Uterus (tissue), 4 donors: ENCODE results near the gene PTDSS2. TPM values are rescaled to one million over a fixed set of nuclear protein-coding genes. Genes with fewer than 3 reads are reported as not detected.

ENCODE experiments used
- DNase-seq, 2 donors: peaks; one replicate each; pipeline ENCODE4 v3.0.0-alpha.2; 2019 to 2020
- H3K27ac ChIP-seq, 2 donors: fragments of 200-600 bp; sonication (generic); 1 replicate in 1 of 2; 2 replicates in 1 of 2; pipeline ENCODE4 v1.5.1; 2016 to 2018
- H3K27me3 ChIP-seq, 2 donors: fragments of 200-600 bp; sonication (generic); one replicate each; pipeline ENCODE4 v1.5.1; 2018 to 2019; ENCODE audit warnings: control low read depth in 1 of 2
- H3K36me3 ChIP-seq, 2 donors: fragments of 200-600 bp; sonication (generic); one replicate each; pipeline ENCODE4 v1.5.1; 2019; ENCODE audit warnings: control low read depth in 1 of 2
- H3K4me1 ChIP-seq, 2 donors: fragments of 200-600 bp; sonication (generic); one replicate each; pipeline ENCODE4 v1.5.1; 2018 to 2019; ENCODE audit warnings: control low read depth in 1 of 2
- H3K4me3 ChIP-seq, 2 donors: fragments of 200-600 bp; sonication (generic); 1 replicate in 1 of 2; 2 replicates in 1 of 2; pipeline ENCODE4 v1.5.1; 2018 to 2019; ENCODE audit warnings: mild to moderate bottlenecking in 1 of 2
- H3K9me3 ChIP-seq, 2 donors: fragments of 200-600 bp; sonication (generic); one replicate each; pipeline ENCODE4 v1.5.1; 2019; ENCODE audit warnings: control low read depth in 1 of 2
- POLR2A ChIP-seq, 2 donors: fragments of 450-650 bp; IDR thresholded peaks; one replicate each; pipeline ENCODE4 v1.6.1; 2016; ENCODE audit warnings: antibody characterized with exemption in 2 of 2, mild to moderate bottlenecking in 1 of 2, moderate library complexity in 1 of 2
- intact Hi-C: fragments of 100-400 bp; cut with DNase I; formaldehyde crosslinking; loops from one replicate; pipeline ENCODE4 v1.15.1; 2023; ENCODE audit warnings: low total_unique reads
- total RNA-seq, 4 donors: library from RNA; depleted of rRNA in 3 of 4; stranded (reverse); fragments of >200 nt in 3 of 4; gene quantifications; one replicate each; pipeline versions ENCODE4 v1.1.0 to v1.2.4, GENCODE V29; 2014 to 2023
- TF ChIP-seq, protein P1 (sequence below), 4 experiments: fragments of 200-600 bp in 2 of 4; fragments of 450-650 bp in 2 of 4; sonication (generic) in 2 of 4; IDR thresholded peaks; one replicate each; pipeline ENCODE4 v1.5.1; 2016 to 2019; ENCODE audit warnings: antibody characterized with exemption in 4 of 4, mild to moderate bottlenecking in 2 of 4, moderate library complexity in 1 of 4
- donor health status: DM: yes; HTN: yes; CAD: no.

The PTDSS2 gene
- total RNA-seq, 4 donors from 2014 or later, result 20.7 to 43.7 (median 22.8) TPM

DNA sequence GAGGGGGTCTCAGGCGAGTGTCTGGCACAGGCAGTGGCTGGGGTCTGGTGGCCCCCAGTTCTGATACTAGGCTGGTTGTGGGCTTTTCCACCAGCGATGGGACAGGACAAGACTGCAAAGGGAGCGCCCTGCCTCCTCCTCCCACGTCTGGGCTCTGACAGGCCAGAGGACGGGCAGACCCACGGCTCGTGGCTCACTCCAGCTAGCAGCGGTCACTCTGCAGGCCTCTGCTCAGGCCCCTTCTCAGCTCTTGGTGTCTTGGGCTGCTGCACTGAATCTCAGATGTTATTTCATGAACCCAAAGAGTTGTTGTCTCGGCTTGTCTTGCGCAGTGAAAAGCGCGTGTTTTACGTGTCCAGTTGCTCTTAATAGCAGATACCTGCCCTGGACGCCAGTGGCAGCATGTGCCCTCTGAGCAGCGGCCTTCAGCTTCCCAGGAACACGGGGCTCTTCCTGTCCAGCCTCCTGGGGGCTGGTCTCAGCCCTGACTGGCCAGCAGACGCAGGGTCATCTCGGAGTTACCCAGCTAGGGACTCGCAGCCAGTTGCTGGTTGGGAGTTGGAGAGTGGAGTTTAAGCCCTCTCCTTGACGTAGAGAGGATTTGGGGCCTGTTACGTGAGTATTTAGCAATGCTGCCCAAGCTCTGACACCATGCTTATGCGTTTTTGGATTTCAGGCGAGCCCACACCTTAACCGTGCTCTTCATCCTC lies 9.6 kb downstream of the PTDSS2 start:
- TF ChIP-seq, protein P1, sequence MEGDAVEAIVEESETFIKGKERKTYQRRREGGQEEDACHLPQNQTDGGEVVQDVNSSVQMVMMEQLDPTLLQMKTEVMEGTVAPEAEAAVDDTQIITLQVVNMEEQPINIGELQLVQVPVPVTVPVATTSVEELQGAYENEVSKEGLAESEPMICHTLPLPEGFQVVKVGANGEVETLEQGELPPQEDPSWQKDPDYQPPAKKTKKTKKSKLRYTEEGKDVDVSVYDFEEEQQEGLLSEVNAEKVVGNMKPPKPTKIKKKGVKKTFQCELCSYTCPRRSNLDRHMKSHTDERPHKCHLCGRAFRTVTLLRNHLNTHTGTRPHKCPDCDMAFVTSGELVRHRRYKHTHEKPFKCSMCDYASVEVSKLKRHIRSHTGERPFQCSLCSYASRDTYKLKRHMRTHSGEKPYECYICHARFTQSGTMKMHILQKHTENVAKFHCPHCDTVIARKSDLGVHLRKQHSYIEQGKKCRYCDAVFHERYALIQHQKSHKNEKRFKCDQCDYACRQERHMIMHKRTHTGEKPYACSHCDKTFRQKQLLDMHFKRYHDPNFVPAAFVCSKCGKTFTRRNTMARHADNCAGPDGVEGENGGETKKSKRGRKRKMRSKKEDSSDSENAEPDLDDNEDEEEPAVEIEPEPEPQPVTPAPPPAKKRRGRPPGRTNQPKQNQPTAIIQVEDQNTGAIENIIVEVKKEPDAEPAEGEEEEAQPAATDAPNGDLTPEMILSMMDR (IDR thresholded peaks at IDR 0.05), result no peak
- TF ChIP-seq POLR2A (IDR thresholded peaks at IDR 0.05), result no peak
- no peak overlapping the region for H3K27ac ChIP-seq
- no peak for DNase-seq
- H3K36me3 ChIP-seq, result no peaks in the 10 kb centered on the region
- no peaks in the 10 kb centered on the region for H3K4me1 ChIP-seq
- H3K4me3 ChIP-seq, result no peak overlapping the region
- no peaks in the 10 kb centered on the region for H3K27me3 ChIP-seq
- intact Hi-C loops, result no loop called here
- H3K9me3 ChIP-seq, result no peaks in the 10 kb centered on the region

DNA sequence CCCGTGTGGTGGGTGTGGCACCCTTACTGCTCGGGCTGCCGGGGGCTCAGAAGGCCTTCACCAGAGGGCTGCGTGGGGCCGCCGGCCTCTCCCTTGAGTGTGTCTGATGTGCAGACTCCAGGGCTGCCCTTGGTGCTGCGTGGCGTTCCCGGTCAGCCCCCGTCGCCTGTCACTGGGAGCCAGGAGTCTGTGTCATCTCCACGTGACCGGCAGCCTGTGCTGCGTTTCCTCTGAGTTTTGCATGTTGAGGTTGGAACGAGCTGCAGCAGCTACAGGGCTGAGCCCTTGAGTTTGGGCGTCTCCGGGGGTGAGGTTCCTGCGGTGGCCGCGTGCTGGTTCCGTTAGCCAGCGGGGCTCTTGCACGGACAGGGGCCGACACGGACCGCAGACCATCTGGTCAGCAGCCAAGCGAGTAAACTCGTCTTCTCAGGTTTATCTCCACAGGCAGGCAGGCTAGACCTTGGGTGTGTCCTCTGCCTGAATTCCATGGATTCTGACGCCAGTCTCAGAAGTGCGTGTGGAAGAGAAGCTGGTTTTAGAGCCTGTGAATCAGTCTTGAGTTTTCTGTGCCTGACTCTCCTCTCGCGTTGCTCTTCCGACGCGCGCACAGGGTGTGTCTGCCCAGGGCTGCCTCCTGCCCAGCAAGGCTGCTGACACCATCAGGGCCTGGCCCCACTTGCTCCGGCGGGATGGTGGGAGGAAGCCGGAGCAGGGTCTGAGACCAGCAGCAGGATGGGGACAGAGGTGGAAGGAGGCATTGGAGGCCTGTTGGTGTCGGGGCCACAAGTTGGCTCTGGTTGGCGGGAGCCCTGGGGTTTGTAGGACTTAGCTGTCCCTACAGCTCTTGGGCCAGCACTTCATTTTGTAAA lies 10.5 kb downstream of the PTDSS2 start:
- no peaks in the 10 kb centered on the region for H3K9me3 ChIP-seq
- TF ChIP-seq, protein P1 (IDR thresholded peaks at IDR 0.05), result no peak
- TF ChIP-seq POLR2A (IDR thresholded peaks at IDR 0.05), result no peak
- no peak for DNase-seq
- no peaks in the 10 kb centered on the region for H3K4me1 ChIP-seq
- H3K36me3 ChIP-seq, result no peaks in the 10 kb centered on the region
- no peaks in the 10 kb centered on the region for H3K27me3 ChIP-seq
- intact Hi-C loops, result no loop called here
- no peak overlapping the region for H3K4me3 ChIP-seq
- H3K27ac ChIP-seq, result no peak overlapping the region

DNA sequence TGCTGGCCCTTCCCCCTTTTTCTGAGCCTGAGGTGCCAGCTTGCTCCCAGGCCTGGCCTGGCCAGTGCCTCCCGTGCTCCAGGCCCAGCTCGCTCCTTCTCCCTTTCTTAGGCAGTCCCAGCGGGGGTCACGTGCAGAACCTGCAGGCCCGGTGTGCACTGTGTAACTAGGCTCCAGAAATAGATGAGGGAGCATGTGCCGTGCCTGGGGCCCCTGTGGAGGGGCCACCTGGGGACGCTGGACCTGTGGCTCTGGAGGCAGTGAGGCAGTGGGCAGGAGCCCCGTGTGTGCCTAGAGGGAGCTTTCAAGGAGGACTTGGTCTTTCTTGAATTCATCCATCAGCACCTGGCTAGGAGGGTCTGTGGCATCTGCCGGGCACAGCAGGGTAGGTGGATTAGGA lies 11.5 kb downstream of the PTDSS2 start:
- no peak overlapping the region for H3K27ac ChIP-seq
- intact Hi-C loops, result no loop called here
- H3K4me3 ChIP-seq, result no peak overlapping the region
- H3K4me1 ChIP-seq, result no peaks in the 10 kb centered on the region
- no peak for TF ChIP-seq POLR2A (IDR thresholded peaks at IDR 0.05)
- TF ChIP-seq, protein P1 (IDR thresholded peaks at IDR 0.05), result no peak
- H3K36me3 ChIP-seq, result no peaks in the 10 kb centered on the region
- no peaks in the 10 kb centered on the region for H3K9me3 ChIP-seq
- no peak for DNase-seq
- H3K27me3 ChIP-seq, result no peaks in the 10 kb centered on the region

DNA sequence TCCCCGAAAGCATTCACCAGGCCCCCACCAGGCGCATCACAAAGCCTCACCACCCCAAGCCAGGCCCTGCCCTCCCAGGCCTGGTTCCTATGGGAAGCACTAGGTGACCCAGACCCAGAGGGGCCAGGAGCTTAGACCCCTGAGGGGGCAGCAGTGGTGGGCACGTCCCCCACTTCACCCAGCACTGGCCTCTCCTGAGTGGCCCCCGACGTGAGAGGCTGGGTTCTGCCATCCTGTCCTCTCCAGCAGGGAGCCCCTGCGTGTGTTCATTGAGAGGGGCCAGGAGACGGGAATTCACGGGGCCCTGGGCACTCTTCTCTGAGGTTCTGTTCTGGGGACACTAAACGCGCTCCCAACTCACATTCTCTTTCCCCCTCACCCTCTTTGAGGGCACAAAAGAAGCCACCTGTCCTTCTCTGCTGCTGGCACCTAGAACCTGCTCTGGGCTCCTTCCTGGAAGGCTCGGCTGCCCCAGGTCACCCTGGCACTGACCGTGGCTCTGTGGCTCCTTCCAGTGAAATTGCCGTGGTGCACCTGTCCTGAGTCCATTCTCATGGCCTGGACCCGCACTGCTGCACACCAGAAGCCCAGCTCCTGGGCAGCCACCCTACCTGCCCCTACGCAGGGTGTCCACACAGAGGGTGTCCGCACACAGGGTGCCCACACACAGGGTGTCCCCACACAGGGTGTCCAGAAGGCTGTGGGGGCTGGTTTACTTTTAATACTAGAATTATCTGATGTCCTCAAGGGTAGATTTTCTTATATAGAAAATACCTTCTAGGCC lies 12.2 kb downstream of the PTDSS2 start:
- Histone ChIP-seq H3K4me1 (no peaks in the 10 kb centered on the region), H3K9me3 (no peaks in the 10 kb centered on the region), H3K36me3 (no peaks in the 10 kb centered on the region), H3K27me3 (no peaks in the 10 kb centered on the region), H3K4me3 (no peak overlapping the region), H3K27ac (no peak overlapping the region)
- DNase-seq, result no peak
- intact Hi-C loops, result no loop called here
- TF ChIP-seq POLR2A (IDR thresholded peaks at IDR 0.05), result no peak
- TF ChIP-seq, protein P1 (IDR thresholded peaks at IDR 0.05), result no peak
